HCT116 (cell line): ENCODE results near the gene OTUD5. TPM values are rescaled to one million over a fixed set of nuclear protein-coding genes. Genes with fewer than 3 reads are reported as not detected.

ENCODE experiments used
- ATAC-seq: fragments of 200-7000 bp; cut with Tn5 transposase; 2 replicates; pipeline ENCODE4 v1.9.1; 2020; ENCODE audit warnings: mild to moderate bottlenecking, moderate library complexity
- BruUV-seq: library from RNA; stranded (reverse); fragments of 400-500 nt; replicated peaks from 2 replicates; lab custom pipeline; 2021; lab: Mats Ljungman, UMichigan
- CTCF ChIA-PET: fragments of 300-600 bp; sonication (Branson Sonifier 250); formaldehyde crosslinking; loops from one replicate; lab custom pipeline; 2021; ENCODE audit warnings: antibody characterized with exemption; lab: Charles Lee
- POLR2A ChIA-PET: fragments of 300-600, 350-600 bp; sonication (Branson Sonifier 250); formaldehyde crosslinking; loops from one replicate; lab custom pipeline; 2021; ENCODE audit warnings: antibody characterized with exemption; lab: Charles Lee
- RAD21 ChIA-PET, 2 experiments: fragments of 300-600 bp; sonication (Branson Sonifier 250); formaldehyde crosslinking; loops; one replicate each; lab custom pipeline; 2023; ENCODE audit warnings: low total read pairs in 2 of 2; ENCODE audit not compliant: uncharacterized antibody in 2 of 2, unreplicated experiment in 2 of 2, low non-redundant PET in 1 of 2; lab: Charles Lee
- DNase-seq: peaks from one replicate; pipeline ENCODE4 v3.0.0-alpha.2; 2010; ENCODE audit warnings: low read depth, low spot score
- H2AFZ ChIP-seq: fragments of 200-600 bp; shearing (Covaris generic), sonication (generic); 2 replicates; pipeline ENCODE4 v1.6.1; 2017; ENCODE audit warnings: low read depth, mixed run types, mixed read lengths, antibody characterized with exemption, low read length; ENCODE audit not compliant: poor library complexity, severe bottlenecking
- H3K27ac ChIP-seq: 2 replicates; pipeline ENCODE4 v1.5.1; 2012; ENCODE audit warnings: low read depth, low read length
- H3K27me3 ChIP-seq: fragments of 200-600 bp; sonication (generic); 2 replicates; pipeline ENCODE4 v1.6.1; 2016; ENCODE audit warnings: mixed run types, low read length, mixed read lengths; ENCODE audit not compliant: insufficient read depth
- H3K36me3 ChIP-seq, 2 experiments: fragments of 200-500 bp in 1 of 2; fragments of 200-600 bp in 1 of 2; sonication (Bioruptor generic) in 1 of 2; sonication (generic) in 1 of 2; 2 replicates each; pipeline versions ENCODE4 v1.5.1 to v1.6.1; 2014 to 2016; ENCODE audit warnings: low read length in 2 of 2, inconsistent platforms in 1 of 2, mixed read lengths in 1 of 2, mixed run types in 1 of 2; ENCODE audit not compliant: insufficient read depth in 2 of 2, control insufficient read depth in 1 of 2
- H3K4me1 ChIP-seq, 2 experiments: fragments of 200-600 bp in 1 of 2; sonication (generic) in 1 of 2; 2 replicates each; pipeline versions ENCODE4 v1.5.1 to v1.6.1; 2012 to 2017; ENCODE audit warnings: low read length in 2 of 2, inconsistent platforms in 1 of 2, mild to moderate bottlenecking in 1 of 2, mixed read lengths in 1 of 2, mixed run types in 1 of 2, moderate library complexity in 1 of 2; ENCODE audit not compliant: insufficient read depth in 2 of 2, control insufficient read depth in 1 of 2
- H3K4me2 ChIP-seq: fragments of 200-600 bp; sonication (generic); 2 replicates; pipeline ENCODE4 v1.6.1; 2017; ENCODE audit warnings: mixed run types, low read length, mixed read lengths
- H3K4me3 ChIP-seq, 2 experiments: fragments of 200-600 bp in 1 of 2; sonication (generic) in 1 of 2; replicated peaks in 1 of 2; 2 replicates each; pipeline ENCODE4 v1.5.1; 2011 to 2016; ENCODE audit warnings: low read length in 2 of 2, control low read depth in 1 of 2, low read depth in 1 of 2, mild to moderate bottlenecking in 1 of 2, mixed read lengths in 1 of 2, mixed run types in 1 of 2
- H3K79me2 ChIP-seq: fragments of 200-600 bp; sonication (generic); 2 replicates; pipeline ENCODE4 v1.6.1; 2017; ENCODE audit warnings: mild to moderate bottlenecking, mixed run types, low read length, moderate library complexity, mixed read lengths; ENCODE audit not compliant: insufficient read depth
- H3K9ac ChIP-seq: fragments of 200-600 bp; sonication (generic); 2 replicates; pipeline ENCODE4 v1.6.1; 2016; ENCODE audit warnings: low read length, mixed read lengths
- H3K9me2 ChIP-seq: fragments of 200-600 bp; sonication (generic), shearing (Covaris generic); 2 replicates; pipeline ENCODE4 v1.6.1; 2017; ENCODE audit warnings: mixed run types, mild to moderate bottlenecking, moderate library complexity; ENCODE audit not compliant: insufficient read depth
- H3K9me3 ChIP-seq, 2 experiments: fragments of 200-500 bp in 1 of 2; fragments of 200-600 bp in 1 of 2; sonication (Bioruptor generic) in 1 of 2; sonication (generic) in 1 of 2; 2 replicates each; pipeline ENCODE4 v1.6.1; 2014 to 2017; ENCODE audit warnings: low read length in 2 of 2, mixed read lengths in 2 of 2, inconsistent platforms in 1 of 2, low read depth in 1 of 2, mild to moderate bottlenecking in 1 of 2, mixed run types in 1 of 2, moderate library complexity in 1 of 2; ENCODE audit not compliant: control insufficient read depth in 1 of 2, insufficient read depth in 1 of 2
- H4K20me1 ChIP-seq: fragments of 200-600 bp; sonication (generic), shearing (Covaris generic); 2 replicates; pipeline ENCODE4 v1.6.1; 2017; ENCODE audit warnings: mixed run types, mild to moderate bottlenecking, moderate library complexity; ENCODE audit not compliant: insufficient read depth
- CBX3 ChIP-seq: IDR thresholded peaks from 2 replicates; pipeline ENCODE4 v1.6.1; 2012; ENCODE audit warnings: low read depth
- CEBPB ChIP-seq: IDR thresholded peaks from 2 replicates; pipeline ENCODE4 v1.6.1; 2012; ENCODE audit warnings: low read depth
- EGR1 ChIP-seq: IDR thresholded peaks from 2 replicates; pipeline ENCODE4 v1.6.1; 2012; ENCODE audit warnings: low read depth
- ELF1 ChIP-seq: IDR thresholded peaks from 2 replicates; pipeline ENCODE4 v1.6.1; 2012; ENCODE audit warnings: low read depth, borderline replicate concordance
- EZH2 ChIP-seq: fragments of 200-600 bp; sonication (generic); IDR thresholded peaks from 2 replicates; pipeline ENCODE4 v1.6.1; 2017; ENCODE audit warnings: antibody characterized with exemption, mixed run types
- FOSL1 ChIP-seq: IDR thresholded peaks from 2 replicates; pipeline ENCODE4 v1.6.1; 2012; ENCODE audit warnings: low read depth
- JUND ChIP-seq: IDR thresholded peaks from 2 replicates; pipeline ENCODE4 v1.6.1; 2012
- POLR2A ChIP-seq: IDR thresholded peaks from 2 replicates; pipeline ENCODE4 v1.7.0; 2011; ENCODE audit warnings: borderline replicate concordance; ENCODE audit not compliant: insufficient read depth, insufficient read length; ENCODE audit errors: extremely low read depth
- RAD21 ChIP-seq: IDR thresholded peaks from 2 replicates; pipeline ENCODE4 v1.6.1; 2012; ENCODE audit warnings: low read depth, mild to moderate bottlenecking
- SIN3A ChIP-seq: IDR thresholded peaks from 2 replicates; pipeline ENCODE4 v1.6.1; 2012; ENCODE audit warnings: low read depth
- SP1 ChIP-seq: IDR thresholded peaks from 2 replicates; pipeline ENCODE4 v1.6.1; 2012; ENCODE audit warnings: low read depth
- TCF7L2 ChIP-seq: IDR thresholded peaks from 2 replicates; pipeline ENCODE4 v1.7.0; 2011; ENCODE audit warnings: borderline replicate concordance, inconsistent platforms; ENCODE audit not compliant: insufficient read depth, insufficient read length; ENCODE audit errors: extremely low read depth
- YY1 ChIP-seq: IDR thresholded peaks from 2 replicates; pipeline ENCODE4 v1.6.1; 2011; ENCODE audit warnings: low read length, low read depth, moderate library complexity, mild to moderate bottlenecking; ENCODE audit not compliant: insufficient replicate concordance; ENCODE audit errors: extremely low read depth
- ZFX ChIP-seq: fragments of 450-650 bp; IDR thresholded peaks from 2 replicates; pipeline ENCODE4 v1.6.1; 2017
- ZNF274 ChIP-seq: fragments of 200-500 bp; sonication (Bioruptor generic); IDR thresholded peaks from 2 replicates; pipeline ENCODE4 v1.6.1; 2014; ENCODE audit warnings: mild to moderate bottlenecking, low read depth, low read length, inconsistent platforms
- intact Hi-C: fragments of 100-400 bp; cut with micrococcal nuclease; formaldehyde crosslinking; loops from 2 replicates; pipeline ENCODE4 v1.10.0; 2022
- total RNA-seq: library from RNA; stranded (reverse); gene quantifications from one replicate; pipeline ENCODE4 v1.2.1, GENCODE V29; 2021; ENCODE audit not compliant: unreplicated experiment
- TF ChIP-seq, protein P1 (sequence below), 3 experiments: fragments of 200-600 bp in 1 of 3; sonication (generic) in 1 of 3; IDR thresholded peaks in 2 of 3; conservative IDR thresholded peaks in 1 of 3; 2 replicates each; pipeline ENCODE4 v1.5.1; 2012 to 2017; ENCODE audit warnings: low read depth in 2 of 3, low read length in 2 of 3, antibody characterized with exemption in 1 of 3, borderline replicate concordance in 1 of 3, control low read depth in 1 of 3, mild to moderate bottlenecking in 1 of 3, mixed read lengths in 1 of 3, mixed run types in 1 of 3, moderate library complexity in 1 of 3; ENCODE audit not compliant: insufficient read depth in 1 of 3
- TF ChIP-seq, protein P2 (sequence below): IDR thresholded peaks from 2 replicates; pipeline ENCODE4 v1.6.1; 2012

The OTUD5 gene
- total RNA-seq, 1 experiment from 2014 or later: 42.6 TPM

- TF ChIP-seq, protein P1, sequence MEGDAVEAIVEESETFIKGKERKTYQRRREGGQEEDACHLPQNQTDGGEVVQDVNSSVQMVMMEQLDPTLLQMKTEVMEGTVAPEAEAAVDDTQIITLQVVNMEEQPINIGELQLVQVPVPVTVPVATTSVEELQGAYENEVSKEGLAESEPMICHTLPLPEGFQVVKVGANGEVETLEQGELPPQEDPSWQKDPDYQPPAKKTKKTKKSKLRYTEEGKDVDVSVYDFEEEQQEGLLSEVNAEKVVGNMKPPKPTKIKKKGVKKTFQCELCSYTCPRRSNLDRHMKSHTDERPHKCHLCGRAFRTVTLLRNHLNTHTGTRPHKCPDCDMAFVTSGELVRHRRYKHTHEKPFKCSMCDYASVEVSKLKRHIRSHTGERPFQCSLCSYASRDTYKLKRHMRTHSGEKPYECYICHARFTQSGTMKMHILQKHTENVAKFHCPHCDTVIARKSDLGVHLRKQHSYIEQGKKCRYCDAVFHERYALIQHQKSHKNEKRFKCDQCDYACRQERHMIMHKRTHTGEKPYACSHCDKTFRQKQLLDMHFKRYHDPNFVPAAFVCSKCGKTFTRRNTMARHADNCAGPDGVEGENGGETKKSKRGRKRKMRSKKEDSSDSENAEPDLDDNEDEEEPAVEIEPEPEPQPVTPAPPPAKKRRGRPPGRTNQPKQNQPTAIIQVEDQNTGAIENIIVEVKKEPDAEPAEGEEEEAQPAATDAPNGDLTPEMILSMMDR (IDR thresholded peaks at IDR 0.05 in 2 of 3, conservative IDR thresholded peaks at IDR 0.05 in 1 of 3; ENCODE audit: borderline replicate concordance in 1 of 3, insufficient read depth in 1 of 3, low read depth in 2 of 3, low read length in 2 of 3): no peak
- TF ChIP-seq ELF1 (no peak), SIN3A (no peak), SP1 (no peak), RAD21 (no peak)
Measured at GRCh38 chrX:48969471-48969870, 12.1 kb upstream of the OTUD5 start (continued).

DNA sequence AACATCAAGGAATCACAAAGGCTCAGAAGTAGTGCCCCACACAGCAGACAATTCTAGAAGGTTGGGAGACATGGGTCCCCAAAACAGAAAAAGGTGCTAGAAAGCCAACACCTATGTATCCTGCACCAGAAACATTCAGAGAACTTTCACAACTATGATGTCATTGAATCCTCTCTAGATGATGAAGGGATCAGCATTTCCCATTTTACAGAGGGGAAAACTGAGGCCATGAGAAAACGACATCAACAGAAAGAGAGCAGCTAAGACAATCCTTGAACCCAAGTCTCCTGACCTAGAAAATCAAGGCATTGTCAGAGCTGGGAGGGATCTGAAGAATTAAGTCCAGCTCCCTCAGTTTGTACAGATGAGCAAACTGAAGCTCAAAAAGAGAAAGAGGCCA lies 11.0 kb upstream of the OTUD5 start:
- Histone ChIP-seq H3K79me2 (no peaks in the 10 kb centered on the region), H3K9ac (no peak overlapping the region), H3K27ac (no peak overlapping the region), H3K9me3 (no peaks in the 10 kb centered on the region), H3K27me3 (no peaks in the 10 kb centered on the region), H4K20me1 (no peaks in the 10 kb centered on the region), H3K4me3 (no peak overlapping the region), H3K9me2 (no peaks in the 10 kb centered on the region), H3K4me1 (peaks cover 0 to 5% of the 10 kb centered on the region in 2 experiments; a peak in 1 of 4 replicates), H2AFZ (no peak overlapping the region), H3K4me2 (no peak overlapping the region), H3K36me3 (no peaks in the 10 kb centered on the region)
- no peak for ATAC-seq
- DNase-seq: no peak
- ChIA-PET POLR2A (no interaction called here), RAD21 (no interaction called here), CTCF (no interaction called here)
- no TSS peak for BruUV-seq
- intact Hi-C loops: no loop called here
- no peak for TF ChIP-seq CEBPB
- TF ChIP-seq TCF7L2: no peak
- no peak for TF ChIP-seq JUND
- no peak for TF ChIP-seq FOSL1
- TF ChIP-seq YY1: no peak
- no peak for TF ChIP-seq EZH2
- no peak for TF ChIP-seq POLR2A
- TF ChIP-seq SP1: no peak
- TF ChIP-seq EGR1: no peak
- TF ChIP-seq RAD21: no peak
- no peak for TF ChIP-seq CBX3
- TF ChIP-seq, protein P1 (IDR thresholded peaks at IDR 0.05 in 2 of 3, conservative IDR thresholded peaks at IDR 0.05 in 1 of 3; ENCODE audit: borderline replicate concordance in 1 of 3, insufficient read depth in 1 of 3, low read depth in 2 of 3, low read length in 2 of 3): no peak
- no peak for TF ChIP-seq ELF1
- TF ChIP-seq ZNF274: no peak
- no peak for TF ChIP-seq ZFX
- TF ChIP-seq, protein P2, sequence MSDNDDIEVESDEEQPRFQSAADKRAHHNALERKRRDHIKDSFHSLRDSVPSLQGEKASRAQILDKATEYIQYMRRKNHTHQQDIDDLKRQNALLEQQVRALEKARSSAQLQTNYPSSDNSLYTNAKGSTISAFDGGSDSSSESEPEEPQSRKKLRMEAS: no peak
